SU-DHL-6 (cell line): ENCODE measurements around the gene BABAM1.

ENCODE experiments used
- H2AFZ ChIP-seq: fragments of 200-600 bp; sonication (generic); 2 replicates; pipeline ENCODE4 v1.6.1; 2014; ENCODE audit warnings: low read depth, mild to moderate bottlenecking, moderate library complexity, mixed read lengths, antibody characterized with exemption, low read length; ENCODE audit not compliant: severe bottlenecking
- H3F3A ChIP-seq: fragments of 200-600 bp; shearing (Covaris generic); 2 replicates; pipeline ENCODE4 v1.6.0; 2016; ENCODE audit warnings: antibody characterized with exemption, mild to moderate bottlenecking; ENCODE audit not compliant: insufficient read depth
- H3K27ac ChIP-seq: fragments of 200-600 bp; sonication (generic); 2 replicates; pipeline ENCODE4 v1.5.1; 2016; ENCODE audit warnings: low read depth, mild to moderate bottlenecking, low read length, moderate library complexity, mixed read lengths
- H3K27me3 ChIP-seq: fragments of 200-600 bp; sonication (generic), shearing (Covaris generic); 2 replicates; pipeline ENCODE4 v1.6.0; 2014; ENCODE audit warnings: mild to moderate bottlenecking, low read length
- H3K36me3 ChIP-seq: fragments of 200-600 bp; sonication (generic); 2 replicates; pipeline ENCODE4 v1.6.1; 2014; ENCODE audit warnings: mild to moderate bottlenecking, low read length, mixed read lengths
- H3K4me2 ChIP-seq: fragments of 300-600, 200-600 bp; shearing (Covaris generic), sonication (generic); 2 replicates; pipeline ENCODE4 v1.6.0; 2014; ENCODE audit warnings: low read length, low read depth, mild to moderate bottlenecking; ENCODE audit not compliant: poor library complexity, severe bottlenecking
- H3K4me3 ChIP-seq: fragments of 200-600 bp; sonication (generic); 2 replicates; pipeline ENCODE4 v1.5.1; 2014; ENCODE audit warnings: antibody characterized with exemption, low read length, mild to moderate bottlenecking, mixed read lengths; ENCODE audit not compliant: insufficient read depth, poor library complexity, severe bottlenecking
- H3K79me2 ChIP-seq: fragments of 200-600 bp; sonication (generic); 2 replicates; pipeline ENCODE4 v1.6.1; 2014; ENCODE audit warnings: mild to moderate bottlenecking, low read length, moderate library complexity; ENCODE audit not compliant: insufficient read depth
- H3K9ac ChIP-seq: fragments of 200-600 bp; sonication (generic); 2 replicates; pipeline ENCODE4 v1.7.0; 2014; ENCODE audit warnings: mild to moderate bottlenecking, low read length
- H3K9me2 ChIP-seq: fragments of 200-600 bp; sonication (generic); replicated peaks from 2 replicates; pipeline ENCODE4 v1.6.1; 2014; ENCODE audit warnings: low read length; ENCODE audit not compliant: insufficient read depth
- H3K9me3 ChIP-seq: fragments of 200-600 bp; sonication (generic); 2 replicates; pipeline ENCODE4 v1.6.1; 2014; ENCODE audit warnings: low read length, mixed read lengths; ENCODE audit not compliant: insufficient read depth
- H4K20me1 ChIP-seq: fragments of 200-600 bp; sonication (generic); 2 replicates; pipeline ENCODE4 v1.6.1; 2014; ENCODE audit warnings: low read depth, mild to moderate bottlenecking, antibody characterized with exemption, low read length, moderate library complexity, mixed read lengths
- CTCF ChIP-seq: fragments of 200-600 bp; sonication (generic); IDR thresholded peaks from one replicate; pipeline ENCODE4 v1.5.1; 2017; ENCODE audit warnings: antibody characterized with exemption, mild to moderate bottlenecking, low read length, moderate library complexity; ENCODE audit not compliant: insufficient read depth, poor library complexity, severe bottlenecking
- EZH2phosphoT487 ChIP-seq: fragments of 200-600 bp; sonication (generic), shearing (Covaris generic); conservative IDR thresholded peaks from 2 replicates; pipeline ENCODE4 v1.6.1; 2018; ENCODE audit warnings: mild to moderate bottlenecking, antibody characterized with exemption, low read length, moderate library complexity, mixed read lengths

The BABAM1 gene

GRCh38 chr19:17255150-17255621, 12.1 kb upstream of the BABAM1 start:
- Histone ChIP-seq H3K27ac (no peak overlapping the region), H3K79me2 (no peaks in the 10 kb centered on the region), H3K9ac (no peak overlapping the region), H3K27me3 (no peaks in the 10 kb centered on the region), H4K20me1 (no peaks in the 10 kb centered on the region), H3K9me3 (no peaks in the 10 kb centered on the region), H2AFZ (no peak overlapping the region), H3F3A (no peaks in the 10 kb centered on the region), H3K9me2 (no peaks in the 10 kb centered on the region), H3K4me2 (no peak overlapping the region), H3K36me3 (no peaks in the 10 kb centered on the region), H3K4me3 (no peak overlapping the region)
- TF ChIP-seq CTCF = no peak
- no peak for TF ChIP-seq EZH2phosphoT487

- H2AFZ ChIP-seq = no peak overlapping the region
- no peaks in the 10 kb centered on the region for H3F3A ChIP-seq
- no peaks in the 10 kb centered on the region for H3K79me2 ChIP-seq
- no peak overlapping the region for H3K27ac ChIP-seq
- no peak overlapping the region for H3K4me2 ChIP-seq
- no peaks in the 10 kb centered on the region for H3K36me3 ChIP-seq
- no peak overlapping the region for H3K9ac ChIP-seq
- TF ChIP-seq EZH2phosphoT487 (no peak), CTCF (no peak)
- H4K20me1 ChIP-seq = no peaks in the 10 kb centered on the region
- no peaks in the 10 kb centered on the region for H3K27me3 ChIP-seq
- no peaks in the 10 kb centered on the region for H3K9me3 ChIP-seq
- no peaks in the 10 kb centered on the region for H3K9me2 ChIP-seq
- no peak overlapping the region for H3K4me3 ChIP-seq
These were observed 11.1 kb upstream of the BABAM1 start for GRCh38 chr19:17256130-17256529.

DNA sequence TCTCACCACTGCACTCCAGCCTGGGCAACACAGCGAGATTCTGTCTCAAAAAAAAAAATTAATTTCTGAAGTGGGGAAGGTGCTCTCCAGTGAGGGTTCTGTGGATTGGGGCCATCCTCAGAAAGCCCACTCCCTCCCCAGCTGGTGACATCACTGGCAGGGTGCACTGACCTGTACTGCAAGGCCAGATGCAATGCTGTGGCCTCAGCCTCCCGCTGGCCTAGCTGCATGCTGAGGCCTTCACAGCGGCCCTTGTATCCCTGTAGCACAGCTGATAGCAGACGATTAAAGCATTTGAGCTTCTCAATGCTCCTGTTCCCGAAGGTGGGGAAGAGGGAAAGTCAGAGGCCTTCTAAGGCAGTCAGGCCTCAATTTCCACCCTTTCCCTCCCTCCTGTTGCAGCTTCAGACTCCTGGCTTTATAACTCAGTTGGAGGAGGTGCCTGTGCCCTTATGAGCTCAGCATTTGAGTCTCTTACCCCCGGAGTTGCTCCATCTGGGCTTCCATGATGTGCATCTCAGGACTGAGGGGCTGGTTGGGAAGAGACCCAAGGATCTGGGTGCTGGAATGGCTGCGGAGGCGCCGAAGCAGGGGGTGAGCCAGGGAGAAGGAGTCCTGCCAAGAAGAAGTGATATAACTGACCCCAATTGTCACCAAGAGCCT, 8.0 kb upstream of the BABAM1 start:
- Histone ChIP-seq H2AFZ (no peak overlapping the region), H3K4me2 (no peak overlapping the region), H3K9me3 (no peaks in the 10 kb centered on the region), H3K79me2 (no peaks in the 10 kb centered on the region), H3K27ac (no peak overlapping the region), H3K9me2 (no peaks in the 10 kb centered on the region), H3K9ac (no peak overlapping the region), H3K27me3 (no peaks in the 10 kb centered on the region), H4K20me1 (no peaks in the 10 kb centered on the region), H3K4me3 (no peak overlapping the region), H3K36me3 (no peaks in the 10 kb centered on the region), H3F3A (peaks cover 4% of the 10 kb centered on the region; the same call in 1 of the 2 replicates)
- TF ChIP-seq CTCF (no peak), EZH2phosphoT487 (no peak)
